Activated T-cell treated with anti-CD3 and anti-CD28 coated beads for 24 hours (primary cell): ENCODE measurements around the gene NKX2-2.
"Not testable (repeated sequence)": the region's sequence is repeated elsewhere in the genome, so short reads cannot be mapped to it uniquely, and the experiment has no call there.

Experiments used
- DNase-seq: peaks from one replicate; pipeline ENCODE4 v3.0.0-alpha.2; 2020; ENCODE audit warnings: low read depth

NKX2-2 gene

DNA sequence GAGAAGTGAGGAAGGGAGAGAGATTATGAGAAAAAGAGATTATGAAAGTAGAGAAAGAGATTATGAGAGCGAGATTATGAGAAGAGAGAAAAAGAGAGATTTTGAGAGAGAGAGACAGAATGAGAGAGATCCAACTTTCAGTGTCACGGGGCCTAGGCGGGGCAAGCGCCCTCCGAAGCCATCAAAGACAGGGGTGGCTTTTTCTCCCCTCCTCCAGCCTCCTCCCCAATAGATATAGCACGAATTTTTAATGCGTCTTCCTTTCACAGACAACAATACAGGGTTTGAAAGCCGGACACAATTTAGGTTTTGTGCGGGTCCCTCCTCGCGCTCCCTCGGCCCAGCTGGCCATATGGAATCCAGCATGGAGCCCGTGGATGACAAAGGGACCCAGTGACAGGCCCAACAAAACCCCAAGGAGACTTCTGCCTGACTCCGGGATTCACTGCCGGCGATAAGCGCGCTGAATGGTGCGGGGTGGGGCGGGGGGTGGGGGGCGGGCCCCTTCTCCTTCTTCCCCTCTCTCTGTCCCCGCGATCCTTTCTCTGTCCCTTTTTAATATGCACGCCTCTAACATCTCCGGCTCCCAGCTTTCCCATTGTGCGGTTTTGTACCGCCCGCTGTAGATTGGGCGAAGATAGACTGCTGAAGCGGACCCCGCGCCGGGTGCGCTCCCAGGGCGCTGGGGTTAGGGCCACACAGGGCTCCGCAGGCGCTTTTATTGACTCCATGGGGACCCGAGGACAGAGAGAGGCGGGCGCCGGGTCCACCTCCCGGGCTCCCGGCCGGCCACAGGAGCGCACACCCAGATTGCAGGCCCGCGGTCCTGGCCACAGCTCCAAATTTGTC lies 5.4 kb downstream of the NKX2-2 start:
- DNase-seq: no peak

- no peak for DNase-seq
These were observed 6.2 kb downstream of the NKX2-2 start for GRCh38 chr20:21507400-21508229.

DNA sequence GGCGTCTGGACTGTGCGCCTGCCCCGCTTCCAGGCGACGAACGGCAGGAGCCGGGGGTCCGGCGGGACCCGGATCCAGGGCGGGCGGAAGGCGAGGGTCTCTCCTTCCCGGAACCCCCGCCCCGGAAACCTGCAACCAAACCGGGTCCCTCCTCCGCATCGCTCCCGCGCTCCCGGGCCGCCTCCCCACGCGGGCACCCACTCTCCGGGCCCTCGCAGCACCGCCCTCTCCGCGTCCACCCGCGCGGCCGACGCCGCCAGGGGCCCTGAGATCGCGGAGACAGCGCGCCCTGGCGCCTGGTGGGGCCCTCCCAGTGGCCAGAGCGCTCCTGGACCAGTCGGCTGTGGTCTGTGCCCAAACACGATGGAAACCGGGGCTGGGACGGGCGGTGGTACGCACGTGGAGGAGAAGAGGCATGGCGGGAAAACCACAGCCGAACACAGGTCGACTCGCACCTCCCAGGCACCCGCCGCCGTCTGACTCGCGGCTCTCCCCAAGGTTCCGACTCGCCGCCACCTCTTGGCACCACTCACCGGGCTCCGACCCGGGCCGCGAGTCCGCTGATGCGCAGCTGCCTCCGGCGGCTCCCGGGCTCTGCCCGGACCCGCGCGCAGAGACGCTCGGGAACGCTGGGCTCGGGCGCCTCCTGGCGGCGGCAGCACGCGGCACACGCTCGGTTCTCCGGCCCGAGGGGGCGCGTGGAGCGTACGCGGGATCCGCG lies 7.9 kb downstream of the NKX2-2 start:
- peak; percentile 63 for DNase-seq

- peak; percentile 76 for DNase-seq
These were observed 8.6 kb downstream of the NKX2-2 start for GRCh38 chr20:21505161-21505809.

DNA sequence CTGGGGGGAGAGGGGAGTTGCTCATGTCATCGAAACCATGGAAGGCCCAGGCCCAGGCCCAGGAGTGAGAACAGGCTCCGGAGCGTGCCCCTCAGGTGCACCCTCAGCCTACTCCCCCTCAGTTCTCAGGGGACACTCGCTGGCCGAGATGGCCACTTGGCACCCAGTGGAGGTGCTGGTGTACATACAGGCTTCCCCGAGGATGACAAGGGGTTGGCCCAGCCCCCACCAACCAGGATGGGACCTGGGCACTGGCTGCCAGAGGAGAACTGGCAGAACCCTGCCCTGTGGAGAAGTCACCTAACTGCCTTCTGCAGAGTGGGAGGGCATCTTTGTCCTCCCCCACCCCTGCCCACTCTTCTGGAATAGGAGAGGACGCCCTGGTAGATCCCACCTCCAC lies 9.5 kb downstream of the NKX2-2 start:
- no peak for DNase-seq

DNA sequence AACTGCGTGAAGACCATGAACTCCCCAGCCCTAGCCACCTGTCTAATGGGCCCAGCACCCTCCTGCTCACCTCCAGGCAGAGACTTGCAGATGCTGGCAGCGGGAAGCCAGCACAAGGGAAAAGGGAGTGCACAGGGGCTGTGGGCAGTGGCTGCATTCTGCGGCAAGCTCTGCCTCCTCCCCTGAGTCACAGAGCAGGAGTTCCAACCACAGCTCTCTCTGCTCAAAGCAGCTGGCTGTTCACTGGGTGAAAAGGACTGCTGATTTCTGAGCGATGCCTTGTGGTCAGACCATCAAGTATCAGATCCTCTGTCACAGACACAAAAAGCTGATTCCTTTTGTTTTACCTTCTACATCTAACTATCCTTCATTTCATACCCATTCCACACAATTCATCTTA lies 10.5 kb downstream of the NKX2-2 start:
- DNase-seq: no peak

DNA sequence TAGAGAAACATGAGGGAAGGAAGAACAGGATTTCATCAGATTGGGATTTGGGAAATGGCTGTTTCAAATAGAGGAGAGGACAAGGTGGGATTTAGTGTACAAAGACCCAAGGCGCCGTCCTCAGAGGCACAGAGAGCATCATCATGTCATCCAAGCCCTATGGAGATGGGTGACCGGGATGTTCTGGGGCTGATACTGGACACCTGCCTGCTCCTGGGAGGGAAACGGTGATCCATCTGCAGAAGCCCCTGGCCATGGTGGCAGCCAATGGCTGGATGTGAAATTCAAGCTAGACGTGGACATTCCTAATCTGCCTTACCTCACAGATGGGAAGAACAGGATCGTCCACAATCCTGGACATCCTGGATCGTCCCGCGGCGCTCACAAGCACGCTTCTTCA lies 12.7 kb downstream of the NKX2-2 start:
- DNase-seq: no peak

DNA sequence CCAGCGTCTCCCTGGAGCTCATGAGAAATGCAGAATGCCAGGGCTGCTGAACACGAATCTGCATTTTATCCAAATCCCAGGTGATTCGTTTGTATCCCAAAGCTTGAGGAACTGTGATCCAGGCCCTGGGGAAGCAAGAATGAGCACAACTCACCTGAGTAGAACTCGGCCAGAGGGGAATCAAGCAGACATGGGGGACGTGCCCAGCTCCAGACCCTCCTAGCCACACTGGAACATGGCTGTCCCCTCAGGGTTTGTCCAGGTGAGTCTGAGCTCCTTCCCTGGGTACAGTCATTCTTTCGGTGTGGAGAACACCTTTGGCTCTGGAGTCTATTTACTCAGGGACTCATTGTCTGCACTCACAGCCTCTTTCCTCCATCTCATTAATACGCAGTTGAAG lies 13.3 kb downstream of the NKX2-2 start:
- DNase-seq: no peak

GRCh38 chr20:21499641-21500040 lies 14.2 kb downstream of the NKX2-2 start:
- no peak for DNase-seq

DNA sequence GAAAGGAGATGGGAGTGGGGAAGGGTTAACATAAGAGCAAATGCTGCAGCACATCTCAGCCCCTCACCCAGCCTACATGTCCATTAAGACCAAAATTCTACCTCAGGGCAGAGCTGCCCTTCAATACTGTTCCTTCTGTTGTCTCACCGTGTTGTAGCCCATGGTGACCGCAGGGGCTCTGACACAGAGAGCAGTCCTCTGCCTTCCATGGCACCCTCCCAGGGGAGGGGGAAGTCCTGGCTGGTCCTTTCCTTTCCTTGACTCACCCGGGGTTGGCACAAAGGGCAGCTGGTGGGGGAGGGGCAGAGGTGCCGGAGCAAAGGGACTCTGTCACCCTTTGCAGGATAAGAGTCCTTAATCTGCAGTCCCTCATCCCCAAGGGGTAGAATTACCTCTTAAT lies 15.2 kb downstream of the NKX2-2 start:
- no peak for DNase-seq

DNA sequence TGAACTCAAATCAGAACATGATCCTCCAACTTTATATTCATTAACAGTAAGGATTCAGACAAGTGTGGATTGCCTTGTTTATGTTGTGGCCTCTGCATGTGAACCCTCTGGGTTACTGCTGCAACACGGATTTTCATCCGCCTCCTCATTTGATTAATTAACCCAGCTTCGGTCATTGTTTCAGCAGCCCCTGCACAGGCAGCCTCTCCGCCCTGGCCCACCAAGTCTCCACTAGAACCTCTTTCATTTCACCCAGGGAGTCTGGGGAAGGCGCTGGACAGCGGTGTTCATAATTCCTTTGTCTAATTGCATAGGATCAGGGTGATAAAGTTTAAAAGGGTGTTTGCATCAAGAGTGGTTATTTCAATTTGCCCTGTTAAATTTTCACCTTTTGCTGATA lies 15.7 kb downstream of the NKX2-2 start:
- DNase-seq: no peak

DNA sequence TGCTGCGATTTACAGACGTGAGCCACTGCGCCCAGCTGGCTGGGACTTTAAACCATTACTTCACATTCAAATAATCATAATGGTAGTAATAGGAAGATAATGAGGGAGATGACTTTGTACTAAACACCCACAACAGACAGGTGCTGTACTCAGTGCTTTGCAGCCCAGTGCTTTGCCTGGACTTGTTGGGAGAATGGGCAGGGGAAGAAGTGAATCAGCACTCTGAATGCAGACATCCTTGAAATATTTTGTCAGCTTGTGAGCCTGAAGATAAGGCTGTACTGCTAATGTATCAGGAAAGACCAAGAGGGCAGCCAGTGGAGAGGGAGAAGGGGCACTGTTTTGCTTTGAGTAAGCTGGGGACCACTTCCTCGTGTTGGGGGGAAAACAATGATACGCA lies 17.4 kb downstream of the NKX2-2 start:
- DNase-seq: no peak

DNA sequence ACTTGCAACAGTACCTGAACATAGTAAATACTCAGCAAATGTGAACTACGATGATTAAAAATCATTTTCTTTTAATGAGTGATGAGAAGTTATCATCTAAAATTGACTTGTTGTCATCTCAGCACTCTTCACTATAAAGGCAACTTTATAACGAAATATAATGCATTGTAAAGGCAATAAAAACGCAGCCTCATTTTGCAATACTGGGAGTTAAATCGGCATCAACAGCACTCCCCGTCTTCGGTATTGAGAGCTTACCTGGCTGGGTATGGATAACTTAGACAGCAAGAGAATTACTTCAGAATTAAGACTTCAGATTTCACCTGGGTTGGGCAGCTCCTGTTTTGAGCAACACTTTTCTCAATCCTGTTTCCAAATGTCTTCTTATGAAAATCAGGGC lies 20.8 kb downstream of the NKX2-2 start:
- DNase-seq: no peak

DNA sequence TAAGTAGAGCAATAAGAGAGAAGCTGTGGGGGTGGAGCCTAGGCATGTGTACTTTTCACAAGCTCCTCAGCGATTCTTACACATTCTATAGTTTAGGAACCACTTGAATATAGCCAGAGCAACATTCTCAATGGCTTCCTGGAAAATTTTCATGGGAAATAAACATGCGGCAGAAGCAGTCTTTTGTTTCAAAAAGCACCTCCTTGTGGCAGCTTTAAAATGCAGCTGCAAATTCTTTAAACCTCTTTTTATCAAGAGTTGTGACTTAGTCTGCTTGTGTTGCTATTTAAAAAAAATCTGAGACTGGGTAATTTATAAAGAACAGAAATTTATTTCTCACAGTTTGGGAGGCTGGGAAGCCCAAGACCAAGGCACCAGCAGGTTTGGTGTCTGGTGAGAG lies 23.8 kb downstream of the NKX2-2 start:
- DNase-seq: no peak

- not testable (repeated sequence) for DNase-seq
These were observed 33.7 kb downstream of the NKX2-2 start for GRCh38 chr20:21480144-21480543.

GRCh38 chr20:21465799-21466198 lies 48.1 kb downstream of the NKX2-2 start:
- DNase-seq: no peak

DNA sequence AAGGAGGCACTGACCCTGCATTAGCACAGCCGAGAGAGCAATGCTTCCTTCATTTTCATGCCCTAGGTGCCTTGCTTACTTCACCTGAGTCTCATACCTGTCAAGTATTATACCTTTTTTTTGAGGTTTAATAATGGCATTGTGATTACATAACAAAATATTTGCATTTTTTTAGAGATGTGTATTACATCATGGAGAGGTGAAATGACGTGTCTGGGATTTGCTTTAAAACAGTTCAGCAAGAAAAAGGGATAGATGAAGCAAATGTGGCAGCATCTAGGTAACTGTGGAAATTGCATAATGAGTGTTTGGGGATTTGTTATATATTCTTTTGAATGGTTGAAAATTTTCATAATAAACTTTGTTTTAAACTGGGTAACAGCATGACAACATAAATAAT lies 48.9 kb downstream of the NKX2-2 start:
- no peak for DNase-seq
